ENCODE data around the gene CTNNA2. TPM values are rescaled to one million over a fixed set of nuclear protein-coding genes. Genes with fewer than 3 reads are reported as not detected.

Gene CTNNA2
- total RNA-seq, 1 donor from 2014 or later, result 2.9 TPM

DNA sequence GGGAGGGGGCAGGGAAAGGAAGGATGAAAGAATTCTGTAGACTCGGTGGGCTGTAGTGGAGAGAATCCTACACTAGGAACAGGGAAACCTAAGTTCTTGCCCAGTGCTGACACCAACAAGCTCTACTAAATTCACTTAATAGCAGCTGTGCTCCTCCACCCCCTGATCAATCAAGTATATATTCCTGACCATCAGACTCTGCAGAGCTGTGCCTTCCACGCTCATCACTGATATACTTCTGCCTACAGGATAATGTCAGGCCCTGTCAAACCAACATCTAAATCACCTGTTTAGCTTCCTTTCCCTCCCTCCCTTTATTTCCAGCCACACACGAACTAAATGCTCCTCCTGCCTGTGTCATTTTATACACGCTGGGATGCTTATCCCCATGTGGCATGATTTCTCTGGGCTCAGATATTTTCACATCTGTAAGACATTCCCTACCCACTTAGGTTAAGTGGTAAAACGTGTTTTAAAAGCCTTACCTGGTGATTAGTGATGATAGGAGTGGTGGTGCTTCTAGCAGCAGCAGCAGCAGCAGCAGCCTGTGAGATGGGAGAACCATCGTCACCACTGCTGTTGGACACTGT lies 489.8 kb downstream of the CTNNA2 start:
- TF ChIP-seq POLR2AphosphoS5 (IDR thresholded peaks at IDR 0.05; ENCODE audit: insufficient read depth in 1 of 2, low read depth in 1 of 2) (no peak), POLR2A (IDR thresholded peaks at IDR 0.05) (no peak)
- TF ChIP-seq, protein P1, sequence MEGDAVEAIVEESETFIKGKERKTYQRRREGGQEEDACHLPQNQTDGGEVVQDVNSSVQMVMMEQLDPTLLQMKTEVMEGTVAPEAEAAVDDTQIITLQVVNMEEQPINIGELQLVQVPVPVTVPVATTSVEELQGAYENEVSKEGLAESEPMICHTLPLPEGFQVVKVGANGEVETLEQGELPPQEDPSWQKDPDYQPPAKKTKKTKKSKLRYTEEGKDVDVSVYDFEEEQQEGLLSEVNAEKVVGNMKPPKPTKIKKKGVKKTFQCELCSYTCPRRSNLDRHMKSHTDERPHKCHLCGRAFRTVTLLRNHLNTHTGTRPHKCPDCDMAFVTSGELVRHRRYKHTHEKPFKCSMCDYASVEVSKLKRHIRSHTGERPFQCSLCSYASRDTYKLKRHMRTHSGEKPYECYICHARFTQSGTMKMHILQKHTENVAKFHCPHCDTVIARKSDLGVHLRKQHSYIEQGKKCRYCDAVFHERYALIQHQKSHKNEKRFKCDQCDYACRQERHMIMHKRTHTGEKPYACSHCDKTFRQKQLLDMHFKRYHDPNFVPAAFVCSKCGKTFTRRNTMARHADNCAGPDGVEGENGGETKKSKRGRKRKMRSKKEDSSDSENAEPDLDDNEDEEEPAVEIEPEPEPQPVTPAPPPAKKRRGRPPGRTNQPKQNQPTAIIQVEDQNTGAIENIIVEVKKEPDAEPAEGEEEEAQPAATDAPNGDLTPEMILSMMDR (IDR thresholded peaks at IDR 0.05), result no peak
- no peaks in the 10 kb centered on the region for H3K36me3 ChIP-seq
- intact Hi-C loops (cut with DNase I), result no loop called here

GRCh38 chr2:80007777-80008503 lies 495.1 kb downstream of the CTNNA2 start:
- Histone ChIP-seq H3K4me1 (no peaks in the 10 kb centered on the region), H3K36me3 (no peaks in the 10 kb centered on the region), H3K27ac (no peak overlapping the region), H3K4me3 (no peak overlapping the region), H3K9me3 (no peaks in the 10 kb centered on the region), H3K27me3 (no peaks in the 10 kb centered on the region)
- TF ChIP-seq POLR2A (IDR thresholded peaks at IDR 0.05) (no peak), POLR2AphosphoS5 (IDR thresholded peaks at IDR 0.05; ENCODE audit: insufficient read depth in 1 of 2, low read depth in 1 of 2) (no peak)
- TF ChIP-seq, protein P1 (IDR thresholded peaks at IDR 0.05), result no peak
- intact Hi-C loops (cut with DNase I), result no loop called here
- no peak for DNase-seq (ENCODE audit: extremely low spot score in 2 of 2)

More for the DNA sequence above, 489.8 kb downstream of the CTNNA2 start:
- H3K27me3 ChIP-seq, result no peaks in the 10 kb centered on the region
- H3K27ac ChIP-seq, result no peak overlapping the region
- no peaks in the 10 kb centered on the region for H3K4me1 ChIP-seq
- H3K9me3 ChIP-seq, result no peaks in the 10 kb centered on the region
- DNase-seq (ENCODE audit: extremely low spot score in 2 of 2), result no peak
- no peak overlapping the region for H3K4me3 ChIP-seq

- no peaks in the 10 kb centered on the region for H3K9me3 ChIP-seq
- H3K4me1 ChIP-seq, result no peaks in the 10 kb centered on the region
- intact Hi-C loops (cut with DNase I), result no loop called here
- H3K4me3 ChIP-seq, result no peak overlapping the region
- H3K27ac ChIP-seq, result no peak overlapping the region
- H3K36me3 ChIP-seq, result no peaks in the 10 kb centered on the region
- no peak for DNase-seq (ENCODE audit: extremely low spot score in 2 of 2)
- no peak for TF ChIP-seq POLR2AphosphoS5 (IDR thresholded peaks at IDR 0.05; ENCODE audit: insufficient read depth in 1 of 2, low read depth in 1 of 2)
- TF ChIP-seq POLR2A (IDR thresholded peaks at IDR 0.05), result no peak
- TF ChIP-seq, protein P1 (IDR thresholded peaks at IDR 0.05), result no peak
- no peaks in the 10 kb centered on the region for H3K27me3 ChIP-seq
Measured at GRCh38 chr2:80008596-80008995, 495.7 kb downstream of the CTNNA2 start.

- TF ChIP-seq POLR2A (IDR thresholded peaks at IDR 0.05) (no peak), POLR2AphosphoS5 (IDR thresholded peaks at IDR 0.05; ENCODE audit: insufficient read depth in 1 of 2, low read depth in 1 of 2) (no peak)
- TF ChIP-seq, protein P1 (IDR thresholded peaks at IDR 0.05), result no peak
- no peak overlapping the region for H3K4me3 ChIP-seq
- no peaks in the 10 kb centered on the region for H3K27me3 ChIP-seq
- intact Hi-C loops (cut with DNase I), result no loop called here
- no peaks in the 10 kb centered on the region for H3K4me1 ChIP-seq
- H3K27ac ChIP-seq, result no peak overlapping the region
- DNase-seq (ENCODE audit: extremely low spot score in 2 of 2), result no peak
- H3K9me3 ChIP-seq, result no peaks in the 10 kb centered on the region
- no peaks in the 10 kb centered on the region for H3K36me3 ChIP-seq
Measured at GRCh38 chr2:80009211-80009610, 496.4 kb downstream of the CTNNA2 start.

GRCh38 chr2:80012061-80012460 lies 499.2 kb downstream of the CTNNA2 start:
- intact Hi-C loops (cut with DNase I), result no loop called here
- H3K4me1 ChIP-seq, result no peaks in the 10 kb centered on the region
- no peaks in the 10 kb centered on the region for H3K9me3 ChIP-seq
- no peak for DNase-seq (ENCODE audit: extremely low spot score in 2 of 2)
- H3K36me3 ChIP-seq, result no peaks in the 10 kb centered on the region
- H3K27me3 ChIP-seq, result no peaks in the 10 kb centered on the region
- H3K4me3 ChIP-seq, result no peak overlapping the region
- no peak overlapping the region for H3K27ac ChIP-seq
- TF ChIP-seq POLR2A (IDR thresholded peaks at IDR 0.05) (no peak), POLR2AphosphoS5 (IDR thresholded peaks at IDR 0.05; ENCODE audit: insufficient read depth in 1 of 2, low read depth in 1 of 2) (no peak)
- TF ChIP-seq, protein P1 (IDR thresholded peaks at IDR 0.05), result no peak

Data from vagina (tissue), 2 donors.